ENCODE data around the gene SH2D7.

Gene SH2D7

GRCh38 chr15:78092261-78093041 lies at the start of gene SH2D7:
Gene SH2D7, plus strand, starts transcription at chr15:78092561. Its CDS starts 24 bp downstream, at chr15:78092585.
- Mint-ChIP-seq H3K4me3 (peak within 1 kb of the TSS; percentile 44), H3K9me3 (no peaks in the 10 kb centered on the region), H3K4me1 (ENCODE audit: low read depth) (peaks cover 32% of the 10 kb centered on the region), H3K36me3 (ENCODE audit: low read depth) (no peaks in the 10 kb centered on the region), H3K27me3 (ENCODE audit: low read depth) (peaks cover 3% of the 10 kb centered on the region), H3K27ac (peak within 1 kb of the TSS; percentile 24)
- no peak for DNase-seq (ENCODE audit: low spot score)

- peak overlapping the region; percentile 93 for H3K27ac Mint-ChIP-seq
- peaks cover 77% of the 10 kb centered on the region for H3K4me1 Mint-ChIP-seq (ENCODE audit: low read depth)
- peak overlapping the region; percentile 71 for H3K4me3 Mint-ChIP-seq
- no peaks in the 10 kb centered on the region for H3K27me3 Mint-ChIP-seq (ENCODE audit: low read depth)
- peaks cover 60% of the 10 kb centered on the region for H3K36me3 Mint-ChIP-seq (ENCODE audit: low read depth)
- no peak for DNase-seq (ENCODE audit: low spot score)
- no peaks in the 10 kb centered on the region for H3K9me3 Mint-ChIP-seq
Measured at GRCh38 chr15:78044407-78045155, 47.8 kb upstream of the SH2D7 start.

- Mint-ChIP-seq H3K27ac (peak overlapping the region; percentile 39), H3K4me3 (peak overlapping the region; percentile 5), H3K27me3 (ENCODE audit: low read depth) (no peaks in the 10 kb centered on the region), H3K4me1 (ENCODE audit: low read depth) (peaks cover 78% of the 10 kb centered on the region), H3K36me3 (ENCODE audit: low read depth) (peaks cover 55% of the 10 kb centered on the region), H3K9me3 (no peaks in the 10 kb centered on the region)
- DNase-seq (ENCODE audit: low spot score): no peak
Measured at GRCh38 chr15:78045189-78045588, 47.2 kb upstream of the SH2D7 start.

GRCh38 chr15:78046796-78047341 lies 45.5 kb upstream of the SH2D7 start:
- peaks cover 85% of the 10 kb centered on the region for H3K4me1 Mint-ChIP-seq (ENCODE audit: low read depth)
- peaks cover 51% of the 10 kb centered on the region for H3K36me3 Mint-ChIP-seq (ENCODE audit: low read depth)
- peak overlapping the region; percentile 97 for H3K27ac Mint-ChIP-seq
- peak; percentile 47 for DNase-seq (ENCODE audit: low spot score)
- peak overlapping the region; percentile 79 for H3K4me3 Mint-ChIP-seq
- H3K9me3 Mint-ChIP-seq: no peaks in the 10 kb centered on the region
- H3K27me3 Mint-ChIP-seq (ENCODE audit: low read depth): no peaks in the 10 kb centered on the region

GRCh38 chr15:78047761-78048627 lies 44.4 kb upstream of the SH2D7 start:
- no peaks in the 10 kb centered on the region for H3K27me3 Mint-ChIP-seq (ENCODE audit: low read depth)
- H3K27ac Mint-ChIP-seq: peak overlapping the region; percentile 97
- DNase-seq (ENCODE audit: low spot score): no peak
- H3K4me3 Mint-ChIP-seq: peak overlapping the region; percentile 79
- no peaks in the 10 kb centered on the region for H3K9me3 Mint-ChIP-seq
- peaks cover 52% of the 10 kb centered on the region for H3K36me3 Mint-ChIP-seq (ENCODE audit: low read depth)
- H3K4me1 Mint-ChIP-seq (ENCODE audit: low read depth): peaks cover 86% of the 10 kb centered on the region

- Mint-ChIP-seq H3K27me3 (ENCODE audit: low read depth) (no peaks in the 10 kb centered on the region), H3K9me3 (no peaks in the 10 kb centered on the region), H3K27ac (peak overlapping the region; percentile 97), H3K36me3 (ENCODE audit: low read depth) (peaks cover 52% of the 10 kb centered on the region), H3K4me3 (peak overlapping the region; percentile 79), H3K4me1 (ENCODE audit: low read depth) (peaks cover 90% of the 10 kb centered on the region)
- DNase-seq (ENCODE audit: low spot score): no peak
Measured at GRCh38 chr15:78048628-78048920, 43.8 kb upstream of the SH2D7 start.

- H3K4me1 Mint-ChIP-seq (ENCODE audit: low read depth): peaks cover 84% of the 10 kb centered on the region
- peak overlapping the region; percentile 78 for H3K4me3 Mint-ChIP-seq
- no peaks in the 10 kb centered on the region for H3K9me3 Mint-ChIP-seq
- H3K36me3 Mint-ChIP-seq (ENCODE audit: low read depth): peaks cover 48% of the 10 kb centered on the region
- H3K27me3 Mint-ChIP-seq (ENCODE audit: low read depth): no peaks in the 10 kb centered on the region
- peak; percentile 76 for DNase-seq (ENCODE audit: low spot score)
- peak overlapping the region; percentile 97 for H3K27ac Mint-ChIP-seq
Measured at GRCh38 chr15:78049691-78050440, 42.5 kb upstream of the SH2D7 start.

- H3K27ac Mint-ChIP-seq: peak overlapping the region; percentile 97
- H3K9me3 Mint-ChIP-seq: no peaks in the 10 kb centered on the region
- H3K27me3 Mint-ChIP-seq (ENCODE audit: low read depth): no peaks in the 10 kb centered on the region
- peaks cover 85% of the 10 kb centered on the region for H3K4me1 Mint-ChIP-seq (ENCODE audit: low read depth)
- peak overlapping the region; percentile 78 for H3K4me3 Mint-ChIP-seq
- no peak for DNase-seq (ENCODE audit: low spot score)
- H3K36me3 Mint-ChIP-seq (ENCODE audit: low read depth): peaks cover 49% of the 10 kb centered on the region
Measured at GRCh38 chr15:78050441-78050809, 41.9 kb upstream of the SH2D7 start.

GRCh38 chr15:78050826-78051225 lies 41.5 kb upstream of the SH2D7 start:
- no peak for DNase-seq (ENCODE audit: low spot score)

GRCh38 chr15:78051596-78051995 lies 40.8 kb upstream of the SH2D7 start:
- Mint-ChIP-seq H3K4me3 (peak overlapping the region; percentile 78), H3K36me3 (ENCODE audit: low read depth) (peaks cover 44% of the 10 kb centered on the region), H3K27me3 (ENCODE audit: low read depth) (no peaks in the 10 kb centered on the region), H3K4me1 (ENCODE audit: low read depth) (peaks cover 89% of the 10 kb centered on the region), H3K9me3 (no peaks in the 10 kb centered on the region), H3K27ac (peak overlapping the region; percentile 97)
- DNase-seq (ENCODE audit: low spot score): no peak

More at GRCh38 chr15:78050826-78051225, 41.5 kb upstream of the SH2D7 start:
- Mint-ChIP-seq H3K27ac (peak overlapping the region; percentile 97), H3K36me3 (ENCODE audit: low read depth) (peaks cover 49% of the 10 kb centered on the region), H3K4me1 (ENCODE audit: low read depth) (peaks cover 87% of the 10 kb centered on the region), H3K9me3 (no peaks in the 10 kb centered on the region), H3K27me3 (ENCODE audit: low read depth) (no peaks in the 10 kb centered on the region), H3K4me3 (peak overlapping the region; percentile 78)

GRCh38 chr15:78052001-78052401 lies 40.4 kb upstream of the SH2D7 start:
- H3K9me3 Mint-ChIP-seq: no peaks in the 10 kb centered on the region
- H3K36me3 Mint-ChIP-seq (ENCODE audit: low read depth): peaks cover 40% of the 10 kb centered on the region
- H3K4me1 Mint-ChIP-seq (ENCODE audit: low read depth): peaks cover 88% of the 10 kb centered on the region
- DNase-seq (ENCODE audit: low spot score): no peak
- peak overlapping the region; percentile 97 for H3K27ac Mint-ChIP-seq
- H3K27me3 Mint-ChIP-seq (ENCODE audit: low read depth): no peaks in the 10 kb centered on the region
- peak overlapping the region; percentile 78 for H3K4me3 Mint-ChIP-seq

- Mint-ChIP-seq H3K9me3 (no peaks in the 10 kb centered on the region), H3K27ac (peak overlapping the region; percentile 97), H3K27me3 (ENCODE audit: low read depth) (no peaks in the 10 kb centered on the region), H3K4me1 (ENCODE audit: low read depth) (peaks cover 84% of the 10 kb centered on the region), H3K4me3 (peak overlapping the region; percentile 78), H3K36me3 (ENCODE audit: low read depth) (peaks cover 40% of the 10 kb centered on the region)
- no peak for DNase-seq (ENCODE audit: low spot score)
Measured at GRCh38 chr15:78052545-78052944, 39.8 kb upstream of the SH2D7 start.

GRCh38 chr15:78054518-78054917 lies 37.8 kb upstream of the SH2D7 start:
- Mint-ChIP-seq H3K9me3 (no peaks in the 10 kb centered on the region), H3K4me1 (ENCODE audit: low read depth) (peaks cover 81% of the 10 kb centered on the region), H3K4me3 (no peak overlapping the region), H3K36me3 (ENCODE audit: low read depth) (peaks cover 33% of the 10 kb centered on the region), H3K27ac (no peak overlapping the region), H3K27me3 (ENCODE audit: low read depth) (no peaks in the 10 kb centered on the region)
- no peak for DNase-seq (ENCODE audit: low spot score)
